PC-3 (cell line): Measurements from ENCODE around the gene APBA1. TPM values are rescaled to one million over a fixed set of nuclear protein-coding genes. Genes with fewer than 3 reads are reported as not detected.

Experiments
- ATAC-seq: fragments of 200-7000 bp; cut with Tn5 transposase; 2 replicates; pipeline ENCODE4 v1.9.1; 2020; ENCODE audit warnings: mild to moderate bottlenecking, moderate library complexity
- BruUV-seq: library from RNA; stranded (reverse); fragments of 400-500 nt; replicated peaks from 2 replicates; lab custom pipeline; 2021; lab: Mats Ljungman, UMichigan
- CTCF ChIA-PET: fragments of 300-600 bp; sonication (Branson Sonifier 250); formaldehyde crosslinking; loops from one replicate; lab custom pipeline; 2022; ENCODE audit warnings: antibody characterized with exemption; lab: Charles Lee
- POLR2A ChIA-PET: fragments of 300-600 bp; sonication (Branson Sonifier 250); formaldehyde crosslinking; loops from one replicate; lab custom pipeline; 2022; ENCODE audit warnings: antibody characterized with exemption; ENCODE audit not compliant: unreplicated experiment; lab: Charles Lee
- DNase-seq: peaks from one replicate; pipeline ENCODE4 v3.0.0-alpha.2; 2015
- H2AFZ ChIP-seq: fragments of 300-600 bp; sonication (generic); 2 replicates; pipeline ENCODE4 v1.6.0; 2016; ENCODE audit warnings: antibody characterized with exemption, low read length
- H3F3A ChIP-seq: fragments of 300-600 bp; sonication (generic); one replicate; pipeline ENCODE4 v1.6.0; 2017; ENCODE audit warnings: antibody characterized with exemption, low read length, control low read depth, mild to moderate bottlenecking; ENCODE audit not compliant: unreplicated experiment
- H3K27ac ChIP-seq: fragments of 300-600 bp; sonication (generic); 2 replicates; pipeline ENCODE4 v1.5.1; 2016; ENCODE audit warnings: mild to moderate bottlenecking, low read length
- H3K27me3 ChIP-seq: fragments of 300-600 bp; sonication (generic); 2 replicates; pipeline ENCODE4 v1.6.1; 2016; ENCODE audit warnings: low read length, mixed read lengths
- H3K36me3 ChIP-seq: fragments of 300-600 bp; sonication (generic); 2 replicates; pipeline ENCODE4 v1.6.1; 2016; ENCODE audit warnings: low read depth, mixed run types, low read length, mixed read lengths
- H3K4me1 ChIP-seq: fragments of 300-600 bp; sonication (generic); 2 replicates; pipeline ENCODE4 v1.5.1; 2016; ENCODE audit warnings: low read length; ENCODE audit not compliant: insufficient read depth
- H3K4me2 ChIP-seq: fragments of 300-600 bp; sonication (generic); 2 replicates; pipeline ENCODE4 v1.6.0; 2016; ENCODE audit warnings: low read length
- H3K4me3 ChIP-seq: fragments of 300-600 bp; sonication (generic); 2 replicates; pipeline ENCODE4 v1.5.1; 2016; ENCODE audit warnings: mild to moderate bottlenecking, low read length, mixed read lengths
- H3K79me2 ChIP-seq: fragments of 300-600 bp; sonication (generic); 2 replicates; pipeline ENCODE4 v1.6.1; 2017; ENCODE audit warnings: low read length, mixed read lengths
- H3K9ac ChIP-seq: fragments of 300-600 bp; sonication (generic); 2 replicates; pipeline ENCODE4 v1.6.0; 2016; ENCODE audit warnings: mild to moderate bottlenecking, low read length
- H3K9me2 ChIP-seq: fragments of 300-600 bp; sonication (generic); replicated peaks from 2 replicates; pipeline ENCODE4 v1.6.1; 2016; ENCODE audit warnings: mixed run types, low read length, mixed read lengths
- H3K9me3 ChIP-seq: fragments of 300-600 bp; sonication (generic); 2 replicates; pipeline ENCODE4 v1.6.1; 2016; ENCODE audit warnings: low read length, mixed read lengths
- H4K20me1 ChIP-seq: fragments of 300-600 bp; sonication (generic); 2 replicates; pipeline ENCODE4 v1.6.1; 2016; ENCODE audit warnings: low read length, mixed read lengths
- EZH2 ChIP-seq: fragments of 300-600 bp; sonication (generic); IDR thresholded peaks from one replicate; pipeline ENCODE4 v1.6.1; 2017; ENCODE audit warnings: antibody characterized with exemption, mild to moderate bottlenecking, low read length; ENCODE audit not compliant: unreplicated experiment
- EZH2phosphoT487 ChIP-seq: fragments of 300-600 bp; sonication (generic); IDR thresholded peaks from 2 replicates; pipeline ENCODE4 v1.6.1; 2018; ENCODE audit warnings: mild to moderate bottlenecking, antibody characterized with exemption, low read length, borderline replicate concordance
- intact Hi-C: fragments of 100-400 bp; cut with micrococcal nuclease; formaldehyde crosslinking; loops from 2 replicates; pipeline ENCODE4 v1.9.0; 2023
- total RNA-seq: library from RNA; depleted of rRNA; stranded (reverse); fragments of >200 nt; gene quantifications from 2 replicates; pipeline ENCODE4 v1.2.3, GENCODE V29; 2014
- TF ChIP-seq, protein P1 (sequence below): fragments of 300-600 bp; sonication (generic); conservative IDR thresholded peaks from 2 replicates; pipeline ENCODE4 v1.5.1; 2017; ENCODE audit warnings: antibody characterized with exemption, low read depth, mild to moderate bottlenecking, low read length

Gene APBA1
- total RNA-seq, 1 experiment from 2014 or later: 0.07 TPM

- ATAC-seq: no peak
- H3K9me2 ChIP-seq: no peaks in the 10 kb centered on the region
- ChIA-PET POLR2A (no interaction called here), CTCF (no interaction called here)
- H3K4me3 ChIP-seq: peak overlapping the region; percentile 27; the same call in 1 of the 2 replicates
- no peaks in the 10 kb centered on the region for H3K9me3 ChIP-seq
- H3K27me3 ChIP-seq: peaks cover 4% of the 10 kb centered on the region; the same call in 1 of the 2 replicates
- peak overlapping the region; percentile 63 for H3K4me2 ChIP-seq
- H4K20me1 ChIP-seq: no peaks in the 10 kb centered on the region
- peak; percentile 45 for DNase-seq
- no TSS peak for BruUV-seq
- H3K9ac ChIP-seq: no peak overlapping the region
- no peaks in the 10 kb centered on the region for H3K36me3 ChIP-seq
- H3K79me2 ChIP-seq: no peaks in the 10 kb centered on the region
- intact Hi-C loops: loop anchor here (10.0 kb wide), 3 partner anchors 81 to 261 kb away; no protein-coding TSS in a partner anchor
- no peak overlapping the region for H3K27ac ChIP-seq
- no peak for TF ChIP-seq EZH2
- TF ChIP-seq EZH2phosphoT487: no peak
- TF ChIP-seq, protein P1, sequence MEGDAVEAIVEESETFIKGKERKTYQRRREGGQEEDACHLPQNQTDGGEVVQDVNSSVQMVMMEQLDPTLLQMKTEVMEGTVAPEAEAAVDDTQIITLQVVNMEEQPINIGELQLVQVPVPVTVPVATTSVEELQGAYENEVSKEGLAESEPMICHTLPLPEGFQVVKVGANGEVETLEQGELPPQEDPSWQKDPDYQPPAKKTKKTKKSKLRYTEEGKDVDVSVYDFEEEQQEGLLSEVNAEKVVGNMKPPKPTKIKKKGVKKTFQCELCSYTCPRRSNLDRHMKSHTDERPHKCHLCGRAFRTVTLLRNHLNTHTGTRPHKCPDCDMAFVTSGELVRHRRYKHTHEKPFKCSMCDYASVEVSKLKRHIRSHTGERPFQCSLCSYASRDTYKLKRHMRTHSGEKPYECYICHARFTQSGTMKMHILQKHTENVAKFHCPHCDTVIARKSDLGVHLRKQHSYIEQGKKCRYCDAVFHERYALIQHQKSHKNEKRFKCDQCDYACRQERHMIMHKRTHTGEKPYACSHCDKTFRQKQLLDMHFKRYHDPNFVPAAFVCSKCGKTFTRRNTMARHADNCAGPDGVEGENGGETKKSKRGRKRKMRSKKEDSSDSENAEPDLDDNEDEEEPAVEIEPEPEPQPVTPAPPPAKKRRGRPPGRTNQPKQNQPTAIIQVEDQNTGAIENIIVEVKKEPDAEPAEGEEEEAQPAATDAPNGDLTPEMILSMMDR: peak; percentile 30; the same call in 1 of the 2 replicates
- no peaks in the 10 kb centered on the region for H3F3A ChIP-seq
- H3K4me1 ChIP-seq: peaks cover 20% of the 10 kb centered on the region
- H2AFZ ChIP-seq: peak overlapping the region; percentile 63; the same call in 1 of the 2 replicates
Observed at GRCh38 chr9:69674112-69674685, 2.0 kb upstream of the APBA1 start.

GRCh38 chr9:69673311-69673640, 1.1 kb upstream of the APBA1 start:
- Histone ChIP-seq H3K79me2 (no peaks in the 10 kb centered on the region), H3K9ac (no peak overlapping the region), H3K9me2 (no peaks in the 10 kb centered on the region), H3K36me3 (no peaks in the 10 kb centered on the region), H4K20me1 (no peaks in the 10 kb centered on the region), H3K4me3 (peak overlapping the region; percentile 69), H2AFZ (peak overlapping the region; percentile 89), H3F3A (no peaks in the 10 kb centered on the region), H3K4me2 (peak overlapping the region; percentile 95), H3K27ac (no peak overlapping the region), H3K4me1 (peaks cover 20% of the 10 kb centered on the region), H3K27me3 (peaks cover 11% of the 10 kb centered on the region; the same call in 1 of the 2 replicates), H3K9me3 (no peaks in the 10 kb centered on the region)
- no TSS peak for BruUV-seq
- TF ChIP-seq, protein P1: no peak
- TF ChIP-seq EZH2phosphoT487 (no peak), EZH2 (no peak)
- intact Hi-C loops: loop anchor here (10.0 kb wide), 3 partner anchors 82 to 262 kb away; no protein-coding TSS in a partner anchor
- no peak for ATAC-seq
- DNase-seq: no peak
- ChIA-PET CTCF (no interaction called here), POLR2A (no interaction called here)

DNA sequence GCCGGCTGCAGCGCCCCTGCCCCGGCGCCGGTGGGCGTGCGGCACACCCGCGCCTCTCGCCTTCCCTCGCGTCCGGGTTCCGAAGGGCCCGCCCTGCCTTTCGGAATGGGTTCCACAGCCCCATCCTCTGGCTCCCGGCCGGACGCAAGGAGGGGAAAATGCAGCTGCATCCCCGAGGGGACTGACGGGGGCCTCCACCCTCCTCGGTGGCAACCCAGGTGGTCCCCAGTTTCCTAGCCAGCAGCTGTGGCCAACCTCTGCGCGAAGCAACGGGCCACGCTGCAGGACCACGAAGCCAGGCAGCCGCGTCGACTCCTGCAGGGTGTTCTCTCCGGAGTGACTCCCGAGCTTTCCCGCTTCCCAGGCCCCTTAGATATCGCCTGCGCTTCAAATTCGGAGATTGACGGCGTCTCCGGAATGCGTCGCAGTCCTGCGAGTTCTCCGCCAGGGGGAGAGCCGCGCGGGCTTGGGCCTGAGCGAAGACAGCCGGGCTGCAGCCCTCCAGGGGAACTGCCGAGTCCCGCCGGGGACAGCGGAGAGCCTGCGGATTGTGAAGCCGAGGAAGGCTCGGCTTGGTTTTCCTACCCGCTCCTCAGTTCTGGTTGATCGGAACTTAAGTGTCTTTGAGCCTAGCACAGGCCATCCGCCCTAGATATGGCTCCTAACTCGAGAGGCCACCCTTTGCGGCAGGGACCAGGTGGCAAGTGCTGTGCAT, 582 bp upstream of the APBA1 start:
- Histone ChIP-seq H3F3A (no peaks in the 10 kb centered on the region), H3K36me3 (no peaks in the 10 kb centered on the region), H3K9me2 (no peaks in the 10 kb centered on the region), H3K9ac (no peak overlapping the region), H3K9me3 (no peaks in the 10 kb centered on the region), H4K20me1 (no peaks in the 10 kb centered on the region), H3K4me2 (peak overlapping the region; percentile 95), H3K4me1 (peaks cover 20% of the 10 kb centered on the region), H3K4me3 (peak overlapping the region; percentile 69), H3K79me2 (no peaks in the 10 kb centered on the region), H3K27ac (no peak overlapping the region), H2AFZ (peak overlapping the region; percentile 89), H3K27me3 (peaks cover 13% of the 10 kb centered on the region; the same call in 1 of the 2 replicates)
- BruUV-seq: no TSS peak
- ATAC-seq (peak; percentile 91), DNase-seq (peak; percentile 80)
- intact Hi-C loops: loop anchor here (10.0 kb wide), 3 partner anchors 82 to 262 kb away; no protein-coding TSS in a partner anchor
- CTCF ChIA-PET: no interaction called here
- POLR2A ChIA-PET: no interaction called here
- TF ChIP-seq EZH2 (no peak), EZH2phosphoT487 (no peak)
- TF ChIP-seq, protein P1: peak; percentile 67
